Measurements from ENCODE around the gene CCDC138.

CCDC138 gene

DNA sequence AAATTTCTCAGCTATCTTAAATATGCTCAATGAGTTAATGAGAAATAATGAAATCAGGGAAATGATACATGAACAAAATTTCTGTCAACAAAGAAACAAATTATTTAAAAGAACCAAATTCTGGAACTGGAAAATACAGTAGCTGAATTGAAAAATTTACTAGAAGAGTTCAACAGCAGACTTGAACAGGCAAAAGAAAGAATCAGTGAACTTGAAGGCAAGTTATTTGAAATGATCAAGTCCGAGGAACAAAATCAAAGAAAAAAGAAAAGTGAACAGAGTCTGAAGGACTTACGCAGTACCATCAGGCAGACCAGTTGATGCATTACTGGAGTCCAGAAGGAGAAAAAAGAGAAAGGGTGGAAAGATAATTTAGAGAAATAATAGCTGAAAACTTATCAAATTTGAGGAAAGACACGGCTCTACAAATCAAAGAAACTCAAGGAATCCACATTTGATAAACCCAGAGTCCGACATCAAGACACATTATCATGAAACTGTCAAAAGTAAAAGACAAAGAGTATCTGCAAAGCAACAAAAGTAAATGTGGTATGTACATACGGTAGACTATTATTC lies 83.6 kb downstream of the CCDC138 start:
- no peak for TF ChIP-seq CTCF (conservative IDR thresholded peaks at IDR 0.05)
- no peak overlapping the region for H3K27ac ChIP-seq

DNA sequence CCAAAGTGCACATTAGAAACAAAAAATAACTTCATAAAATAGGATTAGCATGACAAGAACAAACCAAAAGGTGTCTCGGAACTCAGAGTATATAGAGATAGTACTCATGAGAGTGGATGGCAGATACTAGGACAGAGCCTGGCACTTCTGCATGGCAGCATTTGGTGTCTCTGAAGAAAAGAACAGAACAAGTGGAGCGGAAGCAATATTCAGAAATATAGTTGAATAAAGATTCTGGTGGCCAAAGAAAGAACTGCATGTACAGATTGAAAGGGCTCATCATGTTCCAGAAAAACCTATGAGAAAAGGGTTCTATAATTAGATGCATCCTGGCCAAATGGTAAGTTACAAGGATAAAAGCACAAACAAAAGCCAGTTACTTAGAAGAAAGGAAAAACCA lies 90.9 kb downstream of the CCDC138 start:
- 0 out of 2 replicates have a peak, but pooled peaks have one; percentile 5 for TF ChIP-seq CTCF (conservative IDR thresholded peaks at IDR 0.05)
- H3K27ac ChIP-seq = no peak overlapping the region

- TF ChIP-seq CTCF (conservative IDR thresholded peaks at IDR 0.05) = no peak
- no peak overlapping the region for H3K27ac ChIP-seq
Observed at GRCh38 chr2:108878276-108878675, 91.7 kb downstream of the CCDC138 start.

GRCh38 chr2:108884619-108885018 lies 98.0 kb downstream of the CCDC138 start:
- TF ChIP-seq CTCF (conservative IDR thresholded peaks at IDR 0.05) = no peak
- H3K27ac ChIP-seq = no peak overlapping the region

GRCh38 chr2:108889907-108890306 lies 103.3 kb downstream of the CCDC138 start:
- no peak for TF ChIP-seq CTCF (conservative IDR thresholded peaks at IDR 0.05)
- H3K27ac ChIP-seq = no peak overlapping the region

- TF ChIP-seq CTCF (conservative IDR thresholded peaks at IDR 0.05) = no peak
- H3K27ac ChIP-seq = no peak overlapping the region
Observed at GRCh38 chr2:108893277-108893676, 106.7 kb downstream of the CCDC138 start.

- no peak for TF ChIP-seq CTCF (conservative IDR thresholded peaks at IDR 0.05)
- H3K27ac ChIP-seq = no peak overlapping the region
Observed at GRCh38 chr2:108894766-108895165, 108.2 kb downstream of the CCDC138 start.
